Measurements from ENCODE around the gene SDCBP2.

GRCh38 chr20:1298888-1299511 lies 29.9 kb downstream of the SDCBP2 start:
- TF ChIP-seq CTCF (IDR thresholded peaks at IDR 0.05 in 4 of 5, conservative IDR thresholded peaks at IDR 0.05 in 1 of 5) (no peak), POLR2A (IDR thresholded peaks at IDR 0.05) (no peak)
